ENCODE results near the gene ACP6. TPM values are rescaled to one million over a fixed set of nuclear protein-coding genes. Genes with fewer than 3 reads are reported as not detected.

ACP6 gene
- total RNA-seq, 2 experiments from 2014 or later = 20.0 to 38.6 TPM

DNA sequence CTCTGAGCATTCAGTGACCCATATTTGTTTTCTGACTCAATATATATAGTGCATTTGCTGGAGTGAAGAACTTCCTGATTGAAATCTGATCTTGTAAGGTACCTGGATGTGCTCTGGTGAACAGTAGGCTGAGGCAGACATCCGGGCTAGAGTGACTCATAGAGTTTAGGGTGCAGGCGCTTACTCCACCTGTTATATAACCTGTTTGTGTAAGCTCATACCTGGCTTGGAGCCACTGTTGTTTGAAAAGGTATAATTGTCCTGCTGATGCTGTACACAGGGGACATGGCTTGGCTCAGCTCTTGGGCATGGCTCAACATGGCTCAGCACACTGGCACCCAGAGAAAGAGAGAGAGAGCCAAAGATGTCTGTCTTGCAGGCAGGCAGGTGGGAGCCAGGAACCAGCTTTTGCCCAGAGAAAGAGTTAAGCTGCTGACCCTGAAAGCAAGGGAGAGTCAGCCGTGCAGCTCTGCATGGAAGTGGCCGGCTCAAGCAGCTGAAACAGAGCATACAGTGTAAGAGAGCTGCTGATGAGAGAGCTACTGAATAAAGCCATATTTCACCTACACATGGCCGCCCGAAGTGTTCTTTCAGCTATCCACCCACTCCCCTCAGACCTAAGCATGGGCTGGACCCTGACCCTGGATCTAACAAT lies 46.9 kb upstream of the ACP6 start:
- Histone ChIP-seq H3K9me2 (ENCODE audit: insufficient read depth, low read length) (no peaks in the 10 kb centered on the region), H3K4me1 (ENCODE audit: insufficient read depth, low read length, poor library complexity, severe bottlenecking) (peaks cover 7% of the 10 kb centered on the region), H3K79me2 (ENCODE audit: insufficient read depth, low read depth, low read length) (no peaks in the 10 kb centered on the region), H3K4me2 (ENCODE audit: low read length) (no peak overlapping the region), H3K4me3 (ENCODE audit: low read depth, low read length, poor library complexity, severe bottlenecking) (no peak overlapping the region), H3K27ac (ENCODE audit: low read depth, low read length, poor library complexity, severe bottlenecking) (no peak overlapping the region), H3K36me3 (ENCODE audit: insufficient read depth, low read length) (no peaks in the 10 kb centered on the region), H2AFZ (ENCODE audit: low read length) (peak overlapping the region; percentile 41; the same call in 1 of the 2 replicates), H3K9me3 (ENCODE audit: low read length) (peaks cover 14% of the 10 kb centered on the region), H4K20me1 (ENCODE audit: insufficient read depth, low read length) (no peaks in the 10 kb centered on the region)
- BruUV-seq (replicated peaks) = no TSS peak
- CTCF ChIA-PET (ENCODE audit: unreplicated experiment) = no interaction called here
- no peak for TF ChIP-seq CTCF (conservative IDR thresholded peaks at IDR 0.05; ENCODE audit: low read length)
- TF ChIP-seq EZH2phosphoT487 (IDR thresholded peaks at IDR 0.05; ENCODE audit: borderline replicate concordance, low read depth, low read length) = no peak
- intact Hi-C loops (cut with micrococcal nuclease; ENCODE audit: unreplicated experiment) = no loop called here
- POLR2A ChIA-PET = no interaction called here
- peak; percentile 39 for DNase-seq (ENCODE audit: low spot score)

- Histone ChIP-seq H3K79me2 (ENCODE audit: insufficient read depth, low read depth, low read length) (no peaks in the 10 kb centered on the region), H3K4me1 (ENCODE audit: insufficient read depth, low read length, poor library complexity, severe bottlenecking) (peaks cover 7% of the 10 kb centered on the region), H3K9me3 (ENCODE audit: low read length) (no peaks in the 10 kb centered on the region), H3K4me3 (ENCODE audit: low read depth, low read length, poor library complexity, severe bottlenecking) (no peak overlapping the region), H3K36me3 (ENCODE audit: insufficient read depth, low read length) (no peaks in the 10 kb centered on the region), H3K4me2 (ENCODE audit: low read length) (no peak overlapping the region), H3K9me2 (ENCODE audit: insufficient read depth, low read length) (no peaks in the 10 kb centered on the region), H4K20me1 (ENCODE audit: insufficient read depth, low read length) (no peaks in the 10 kb centered on the region), H2AFZ (ENCODE audit: low read length) (no peak overlapping the region), H3K27ac (ENCODE audit: low read depth, low read length, poor library complexity, severe bottlenecking) (no peak overlapping the region)
- CTCF ChIA-PET (ENCODE audit: unreplicated experiment) = no interaction called here
- POLR2A ChIA-PET = no interaction called here
- intact Hi-C loops (cut with micrococcal nuclease; ENCODE audit: unreplicated experiment) = no loop called here
- TF ChIP-seq CTCF (conservative IDR thresholded peaks at IDR 0.05; ENCODE audit: low read length) = no peak
- no peak for TF ChIP-seq EZH2phosphoT487 (IDR thresholded peaks at IDR 0.05; ENCODE audit: borderline replicate concordance, low read depth, low read length)
- no TSS peak for BruUV-seq (replicated peaks)
- DNase-seq (ENCODE audit: low spot score) = no peak
These were observed 42.3 kb upstream of the ACP6 start for GRCh38 chr1:147712605-147713004.
